H1 (cell line): Measurements from ENCODE around the gene ERC1. TPM values are rescaled to one million over a fixed set of nuclear protein-coding genes. Genes with fewer than 3 reads are reported as not detected.

ENCODE experiments used
- CHD2 ChIP-seq: IDR thresholded peaks from 2 replicates; pipeline ENCODE4 v1.6.1; 2012; ENCODE audit warnings: low read length, improper control_type of control experiment
- CTBP2 ChIP-seq: IDR thresholded peaks from 2 replicates; pipeline ENCODE4 v1.7.0; 2011; ENCODE audit warnings: borderline replicate concordance, mild to moderate bottlenecking, moderate library complexity, mixed read lengths, low read length; ENCODE audit not compliant: insufficient read depth, insufficient read length
- EZH2 ChIP-seq: fragments of 200-600 bp; sonication (generic); IDR thresholded peaks from 2 replicates; pipeline ENCODE4 v1.7.1; 2012; ENCODE audit warnings: low read depth, mild to moderate bottlenecking, moderate library complexity, low read length, inconsistent platforms; ENCODE audit not compliant: severe bottlenecking
- JUN ChIP-seq: IDR thresholded peaks from 2 replicates; pipeline ENCODE4 v1.6.1; 2011; ENCODE audit warnings: low read depth, mild to moderate bottlenecking, improper control_type of control experiment, low read length
- KDM5A ChIP-seq: fragments of 200-600 bp; IDR thresholded peaks from 2 replicates; pipeline ENCODE4 v1.7.1; 2012; ENCODE audit warnings: mild to moderate bottlenecking, low read length, inconsistent platforms, mixed read lengths
- TBP ChIP-seq: IDR thresholded peaks from 2 replicates; pipeline ENCODE4 v1.6.1; 2011; ENCODE audit warnings: low read depth, low read length, improper control_type of control experiment
- polyA plus RNA-seq, 7 experiments: library from polyadenylated mRNA; depleted of rRNA in 3 of 7; stranded (reverse) in 5 of 7; unstranded in 2 of 7; fragments of >200 nt in 5 of 7; fragments of 200-250 nt in 2 of 7; gene quantifications; 1 replicate in 5 of 7; 2 replicates in 1 of 7; 4 replicates in 1 of 7; pipeline versions ENCODE4 v1.2.1 to v1.2.3, GENCODE V29; 2011 to 2013; ENCODE audit warnings: missing spikeins in 2 of 7, mixed read lengths in 2 of 7
- total RNA-seq: library from RNA; stranded (reverse); fragmentation: NEBNext Ultra II Directional; extraction: Animal tissue kit (Norgen Biotek cat#: 25700); gene quantifications from 2 replicates; pipeline ENCODE4 v1.2.1, GENCODE V29; 2021

ERC1 gene
- total and polyA plus RNA-seq, 2 of the 8 experiments (the other 6 are each of a cell fraction or from before 2014, with no cell fraction given), result 7.8 to 45.7 TPM

DNA sequence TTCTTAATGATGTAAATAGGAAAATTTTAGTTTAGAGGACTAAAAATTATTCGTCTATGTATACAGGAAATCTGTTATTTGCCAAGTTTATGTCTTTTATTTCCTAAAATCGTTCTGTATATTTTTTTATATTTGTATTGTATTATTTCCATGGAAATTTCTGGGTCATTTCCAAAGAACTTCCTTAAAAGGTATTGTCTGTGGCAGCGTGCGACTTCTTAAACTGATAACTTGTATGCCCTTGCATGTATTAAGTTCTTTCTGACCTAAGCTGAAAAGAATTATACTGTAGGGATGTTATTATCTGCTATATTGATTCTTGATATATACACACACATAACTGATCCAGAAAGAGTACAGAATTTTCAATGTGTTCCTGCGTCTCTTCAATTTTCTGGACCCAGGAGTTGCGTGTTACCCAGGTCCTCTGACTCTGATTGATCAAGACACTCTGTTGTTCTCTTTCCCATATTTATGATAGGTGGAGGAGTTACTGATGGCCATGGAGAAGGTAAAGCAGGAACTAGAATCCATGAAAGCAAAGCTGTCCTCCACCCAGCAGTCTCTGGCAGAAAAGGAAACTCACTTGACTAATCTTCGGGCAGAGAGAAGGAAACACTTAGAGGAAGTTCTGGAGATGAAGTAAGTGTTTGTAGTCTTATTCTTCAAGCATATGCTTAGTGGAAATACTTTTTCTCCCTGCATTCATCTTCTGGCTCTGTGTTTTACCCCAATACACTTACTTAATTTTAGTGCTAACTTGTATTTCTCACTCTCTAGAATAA lies 298.5 kb downstream of the ERC1 start (continued):
- no peak for TF ChIP-seq CTBP2
- TF ChIP-seq TBP, result no peak
- no peak for TF ChIP-seq EZH2
- TF ChIP-seq JUN, result no peak
- no peak for TF ChIP-seq KDM5A
- no peak for TF ChIP-seq CHD2
